HG03139 (cell line): ENCODE results near the gene NBAS.
"Not testable (repeated sequence)": the region's sequence is repeated elsewhere in the genome, so short reads cannot be mapped to it uniquely, and the experiment has no call there.

ENCODE experiments used
- ATAC-seq: cut with Tn5 transposase; IDR thresholded peaks from one replicate; pipeline ENCODE4 v1.9.1; 2021; ENCODE audit not compliant: unreplicated experiment

NBAS gene

GRCh38 chr2:15275346-15275745 is 285.8 kb downstream of the NBAS start:
- ATAC-seq: no peak

GRCh38 chr2:15273452-15273851 is 287.7 kb downstream of the NBAS start:
- no peak for ATAC-seq

GRCh38 chr2:15272942-15273341 is 288.2 kb downstream of the NBAS start:
- no peak for ATAC-seq

GRCh38 chr2:15271941-15272542 is 289.1 kb downstream of the NBAS start:
- ATAC-seq: no peak

GRCh38 chr2:15271276-15271675 is 289.9 kb downstream of the NBAS start:
- ATAC-seq: no peak

GRCh38 chr2:15269043-15269442 is 292.1 kb downstream of the NBAS start:
- ATAC-seq: no peak

- ATAC-seq: no peak
Measured at GRCh38 chr2:15265889-15266288, 295.2 kb downstream of the NBAS start.

- ATAC-seq: no peak
Measured at GRCh38 chr2:15263976-15264685, 297.0 kb downstream of the NBAS start.

GRCh38 chr2:15262792-15263191 is 298.3 kb downstream of the NBAS start:
- ATAC-seq: no peak

GRCh38 chr2:15260835-15261234 is 300.3 kb downstream of the NBAS start:
- no peak for ATAC-seq

- no peak for ATAC-seq
Measured at GRCh38 chr2:15260196-15260595, 300.9 kb downstream of the NBAS start.

- no peak for ATAC-seq
Measured at GRCh38 chr2:15259356-15259756, 301.8 kb downstream of the NBAS start.

GRCh38 chr2:15258385-15258784 is 302.7 kb downstream of the NBAS start:
- ATAC-seq: not testable (repeated sequence)

- no peak for ATAC-seq
Measured at GRCh38 chr2:15253835-15254286, 307.3 kb downstream of the NBAS start.

- no peak for ATAC-seq
Measured at GRCh38 chr2:15253247-15253646, 307.9 kb downstream of the NBAS start.

- ATAC-seq: no peak
Measured at GRCh38 chr2:15251753-15252152, 309.4 kb downstream of the NBAS start.

GRCh38 chr2:15250946-15251345 is 310.2 kb downstream of the NBAS start:
- ATAC-seq: not testable (repeated sequence)

- no peak for ATAC-seq
Measured at GRCh38 chr2:15246870-15247269, 314.3 kb downstream of the NBAS start.

GRCh38 chr2:15243762-15244161 is 317.4 kb downstream of the NBAS start:
- no peak for ATAC-seq

GRCh38 chr2:15242936-15243461 is 318.1 kb downstream of the NBAS start:
- ATAC-seq: no peak

GRCh38 chr2:15241929-15242328 is 319.2 kb downstream of the NBAS start:
- ATAC-seq: no peak

GRCh38 chr2:15241201-15241600 is 319.9 kb downstream of the NBAS start:
- ATAC-seq: no peak
